ENCODE measurements around the gene GNAL.
A peak's percentile ranks its signal among the peaks of the same experiment; 100 is the strongest.
"Not testable (repeated sequence)": the region's sequence is repeated elsewhere in the genome, so short reads cannot be mapped to it uniquely, and the experiment has no call there.

The GNAL gene

GRCh38 chr18:11906176-11906575 is 217.1 kb downstream of the GNAL start:
- peaks cover 20% of the 10 kb centered on the region for H3K4me1 Mint-ChIP-seq (ENCODE audit: low read depth)
- no peaks in the 10 kb centered on the region for H3K27me3 Mint-ChIP-seq
- H3K4me3 Mint-ChIP-seq, result no peak overlapping the region
- no peaks in the 10 kb centered on the region for H3K9me3 Mint-ChIP-seq
- peaks cover 28% of the 10 kb centered on the region for H3K36me3 Mint-ChIP-seq (ENCODE audit: low read depth)
- no peak overlapping the region for H3K27ac Mint-ChIP-seq

GRCh38 chr18:11906926-11907874 is 218.1 kb downstream of the GNAL start:
- no peaks in the 10 kb centered on the region for H3K9me3 Mint-ChIP-seq
- H3K27me3 Mint-ChIP-seq, result no peaks in the 10 kb centered on the region
- H3K27ac Mint-ChIP-seq, result peak overlapping the region; percentile 70
- H3K36me3 Mint-ChIP-seq (ENCODE audit: low read depth), result peaks cover 21% of the 10 kb centered on the region
- H3K4me3 Mint-ChIP-seq, result peak overlapping the region; percentile 93
- peaks cover 20% of the 10 kb centered on the region for H3K4me1 Mint-ChIP-seq (ENCODE audit: low read depth)

DNA sequence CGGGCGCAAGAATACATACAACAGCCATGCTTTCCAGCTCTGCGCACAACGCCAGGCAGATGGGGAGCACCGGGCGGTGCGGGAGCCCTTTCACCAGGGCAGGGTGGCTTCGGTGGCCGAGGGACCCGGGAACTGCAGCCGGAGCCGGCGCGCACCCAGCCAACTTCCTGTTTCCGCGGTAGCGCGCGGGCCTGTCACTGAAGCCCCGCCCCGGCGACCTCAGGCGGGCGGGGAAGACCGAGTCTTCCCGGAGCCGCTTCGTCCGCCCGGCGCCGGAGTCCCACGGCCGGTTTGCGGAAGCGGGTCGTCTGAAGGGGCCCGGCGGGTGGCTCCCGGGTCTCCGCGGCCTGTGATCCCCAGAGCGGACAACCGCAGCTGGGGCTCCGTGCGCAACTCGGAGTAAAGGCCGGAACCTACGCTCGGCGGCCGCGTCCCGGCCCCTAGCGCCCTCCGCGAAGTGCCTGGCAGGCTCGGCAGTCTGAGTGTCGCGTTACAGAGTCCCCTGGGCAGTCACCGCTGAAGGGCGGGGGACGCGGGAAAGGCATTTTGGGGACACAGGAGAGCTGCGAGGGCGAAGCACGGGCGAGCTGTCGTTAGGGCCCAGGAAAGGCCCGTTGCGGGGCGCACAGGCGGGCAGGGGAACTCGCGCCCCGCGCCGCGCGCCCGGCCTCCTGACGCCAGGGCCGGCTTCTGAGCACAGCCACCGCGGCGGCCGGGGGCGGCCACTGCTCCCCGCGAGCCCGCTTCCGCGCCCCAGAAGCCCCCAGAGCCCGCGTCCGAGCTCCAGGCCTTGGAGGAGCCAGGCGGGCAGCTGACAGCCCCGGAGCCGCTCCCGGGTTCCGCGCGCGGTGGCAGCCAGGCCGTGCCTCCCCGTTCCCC is 219.4 kb downstream of the GNAL start, which contains the start of gene MPPE1:
Gene MPPE1 (minus strand): TSS at position 136 of the 879 bp plus-strand sequence. CDS start 11,053 bp downstream, outside the sequence.
- no peaks in the 10 kb centered on the region for H3K27me3 Mint-ChIP-seq
- H3K27ac Mint-ChIP-seq, result peak within 1 kb of the TSS; percentile 91
- H3K36me3 Mint-ChIP-seq (ENCODE audit: low read depth), result peaks cover 15% of the 10 kb centered on the region
- H3K4me3 Mint-ChIP-seq, result peak within 1 kb of the TSS; percentile 93
- peaks cover 20% of the 10 kb centered on the region for H3K4me1 Mint-ChIP-seq (ENCODE audit: low read depth)
- no peaks in the 10 kb centered on the region for H3K9me3 Mint-ChIP-seq

GRCh38 chr18:11909061-11909455 is 220.0 kb downstream of the GNAL start:
- peak overlapping the region; percentile 66 for H3K27ac Mint-ChIP-seq
- peak overlapping the region; percentile 82 for H3K4me3 Mint-ChIP-seq
- H3K9me3 Mint-ChIP-seq, result no peaks in the 10 kb centered on the region
- peaks cover 20% of the 10 kb centered on the region for H3K4me1 Mint-ChIP-seq (ENCODE audit: low read depth)
- H3K27me3 Mint-ChIP-seq, result no peaks in the 10 kb centered on the region
- H3K36me3 Mint-ChIP-seq (ENCODE audit: low read depth), result peaks cover 10% of the 10 kb centered on the region

GRCh38 chr18:11909591-11910026 is 220.5 kb downstream of the GNAL start:
- Mint-ChIP-seq H3K36me3 (ENCODE audit: low read depth) (peaks cover 9% of the 10 kb centered on the region), H3K4me3 (peak overlapping the region; percentile 82), H3K9me3 (no peaks in the 10 kb centered on the region), H3K4me1 (ENCODE audit: low read depth) (peaks cover 20% of the 10 kb centered on the region), H3K27me3 (no peaks in the 10 kb centered on the region), H3K27ac (no peak overlapping the region)

GRCh38 chr18:11916880-11917279 is 227.8 kb downstream of the GNAL start:
- not testable (repeated sequence) for H3K27me3 Mint-ChIP-seq; H3K4me1 Mint-ChIP-seq (ENCODE audit: low read depth); H3K4me3 Mint-ChIP-seq; H3K36me3 Mint-ChIP-seq (ENCODE audit: low read depth); H3K9me3 Mint-ChIP-seq; H3K27ac Mint-ChIP-seq

DNA sequence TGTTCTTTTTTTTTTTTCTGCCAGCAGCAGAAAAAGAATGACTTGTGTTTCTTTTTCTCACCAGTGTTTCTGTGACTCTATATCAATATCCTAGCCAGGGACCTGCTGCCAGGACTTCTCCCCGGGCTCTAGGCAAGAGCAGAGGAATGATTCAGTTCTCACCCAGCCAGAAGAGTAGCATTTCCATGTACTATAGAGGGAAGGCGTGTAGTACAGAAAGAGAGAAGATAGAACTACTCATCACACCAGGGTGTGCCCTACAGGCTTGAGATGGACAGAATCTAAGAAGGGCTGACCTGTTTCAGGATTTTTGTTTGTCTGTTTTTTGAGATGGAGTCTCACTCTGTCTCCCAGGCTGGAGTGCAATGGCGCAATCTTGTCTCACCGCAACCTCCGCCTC is 230.5 kb downstream of the GNAL start:
- H3K36me3 Mint-ChIP-seq (ENCODE audit: low read depth); H3K27ac Mint-ChIP-seq; H3K4me1 Mint-ChIP-seq (ENCODE audit: low read depth); H3K4me3 Mint-ChIP-seq; H3K9me3 Mint-ChIP-seq; H3K27me3 Mint-ChIP-seq: not testable (repeated sequence)

GRCh38 chr18:11923450-11923849 is 234.4 kb downstream of the GNAL start:
- H3K27ac Mint-ChIP-seq, result no peak overlapping the region

GRCh38 chr18:11925800-11926481 is 236.9 kb downstream of the GNAL start:
- no peaks in the 10 kb centered on the region for H3K4me1 Mint-ChIP-seq (ENCODE audit: low read depth)
- H3K27ac Mint-ChIP-seq, result no peak overlapping the region
- H3K9me3 Mint-ChIP-seq, result no peaks in the 10 kb centered on the region
- no peaks in the 10 kb centered on the region for H3K27me3 Mint-ChIP-seq
- H3K4me3 Mint-ChIP-seq, result no peak overlapping the region
- H3K36me3 Mint-ChIP-seq (ENCODE audit: low read depth), result no peaks in the 10 kb centered on the region

More at GRCh38 chr18:11923450-11923849, 234.4 kb downstream of the GNAL start:
- no peaks in the 10 kb centered on the region for H3K9me3 Mint-ChIP-seq
- no peaks in the 10 kb centered on the region for H3K36me3 Mint-ChIP-seq (ENCODE audit: low read depth)
- H3K4me3 Mint-ChIP-seq, result no peak overlapping the region
- no peaks in the 10 kb centered on the region for H3K4me1 Mint-ChIP-seq (ENCODE audit: low read depth)
- no peaks in the 10 kb centered on the region for H3K27me3 Mint-ChIP-seq

- no peaks in the 10 kb centered on the region for H3K27me3 Mint-ChIP-seq
- no peaks in the 10 kb centered on the region for H3K4me1 Mint-ChIP-seq (ENCODE audit: low read depth)
- H3K36me3 Mint-ChIP-seq (ENCODE audit: low read depth), result no peaks in the 10 kb centered on the region
- no peaks in the 10 kb centered on the region for H3K9me3 Mint-ChIP-seq
- H3K4me3 Mint-ChIP-seq, result no peak overlapping the region
- H3K27ac Mint-ChIP-seq, result no peak overlapping the region
Measured at GRCh38 chr18:11927497-11927896, 238.4 kb downstream of the GNAL start.

DNA sequence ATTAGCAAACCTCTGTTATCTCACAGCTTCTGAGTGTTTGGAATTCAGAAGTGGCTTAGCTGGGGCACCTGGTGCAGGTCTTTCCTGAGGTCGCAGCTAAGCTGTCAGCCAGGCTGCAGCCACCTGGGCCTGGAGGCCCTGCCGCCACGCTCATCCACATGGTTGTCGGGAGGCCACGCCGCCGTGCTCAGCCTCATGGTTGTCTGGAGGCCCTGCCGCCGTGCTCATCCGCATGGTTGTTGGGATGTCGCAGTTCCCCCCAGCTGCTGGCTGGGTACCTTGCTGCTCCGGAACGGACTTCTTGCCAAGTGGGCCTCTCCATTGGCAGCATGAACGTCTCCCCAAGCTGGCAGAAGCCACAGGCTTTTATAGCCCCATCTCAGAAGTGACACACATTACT is 243.3 kb downstream of the GNAL start:
- no peaks in the 10 kb centered on the region for H3K9me3 Mint-ChIP-seq
- H3K27me3 Mint-ChIP-seq, result no peaks in the 10 kb centered on the region
- H3K36me3 Mint-ChIP-seq (ENCODE audit: low read depth), result no peaks in the 10 kb centered on the region
- no peak overlapping the region for H3K4me3 Mint-ChIP-seq
- H3K27ac Mint-ChIP-seq, result no peak overlapping the region
- H3K4me1 Mint-ChIP-seq (ENCODE audit: low read depth), result no peaks in the 10 kb centered on the region

All from stimulated activated naive CD8-positive, alpha-beta T cell treated with anti-CD3 and anti-CD28 coated beads, Interleukin-15, Interleukin-2, amounts not matched to agents 100 ng/mL and 50 ng/mL, for 24 hours (primary cell).